ENCODE measurements around the gene IRF7.

- TF ChIP-seq EZH2 (IDR thresholded peaks at IDR 0.05; ENCODE audit: borderline replicate concordance, low read depth, low read length): no peak
- no peak for TF ChIP-seq NFRKB (IDR thresholded peaks at IDR 0.05; ENCODE audit: low read depth)
- no peak for TF ChIP-seq MTA1 (IDR thresholded peaks at IDR 0.05; ENCODE audit: borderline replicate concordance)
- TF ChIP-seq, protein P1, sequence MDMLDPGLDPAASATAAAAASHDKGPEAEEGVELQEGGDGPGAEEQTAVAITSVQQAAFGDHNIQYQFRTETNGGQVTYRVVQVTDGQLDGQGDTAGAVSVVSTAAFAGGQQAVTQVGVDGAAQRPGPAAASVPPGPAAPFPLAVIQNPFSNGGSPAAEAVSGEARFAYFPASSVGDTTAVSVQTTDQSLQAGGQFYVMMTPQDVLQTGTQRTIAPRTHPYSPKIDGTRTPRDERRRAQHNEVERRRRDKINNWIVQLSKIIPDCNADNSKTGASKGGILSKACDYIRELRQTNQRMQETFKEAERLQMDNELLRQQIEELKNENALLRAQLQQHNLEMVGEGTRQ (CRISPR knock-in tag; IDR thresholded peaks at IDR 0.05): no peak
- no peak for TF ChIP-seq CTCF (IDR thresholded peaks at IDR 0.05 in 2 of 3, conservative IDR thresholded peaks at IDR 0.05 in 1 of 3; ENCODE audit: insufficient read depth in 2 of 3, low read depth in 1 of 3, low read length in 3 of 3)
- TF ChIP-seq PKNOX1 (IDR thresholded peaks at IDR 0.05): no peak
Observed at GRCh38 chr11:608791-609251, 6.9 kb downstream of the IRF7 start.
